H1 (cell line): Measurements from ENCODE around the gene TXNRD2. TPM values are rescaled to one million over a fixed set of nuclear protein-coding genes. Genes with fewer than 3 reads are reported as not detected.

Source experiments
- CTCF ChIA-PET: fragments of 300-600 bp; sonication (Branson Sonifier 250); formaldehyde crosslinking; loops from one replicate; lab custom pipeline; 2021; ENCODE audit not compliant: partially characterized antibody; lab: Charles Lee
- POLR2A ChIA-PET: fragments of 300-600 bp; sonication (Branson Sonifier 250); formaldehyde crosslinking; loops from one replicate; lab custom pipeline; 2021; ENCODE audit warnings: inconsistent platforms; ENCODE audit not compliant: partially characterized antibody; lab: Charles Lee
- DNase-seq, 2 experiments: peaks; one replicate each; pipeline versions ENCODE4 v3.0.0 to v3.0.0-alpha.2; 2010 to 2022; ENCODE audit warnings: low spot score in 2 of 2, low read depth in 1 of 2, mixed read lengths in 1 of 2
- FAIRE-seq: peaks from 2 replicates; lab custom pipeline; 2011; peaks lifted over from hg19 to GRCh38; lab: Jason Lieb, UNC
- H2AFZ ChIP-seq: 2 replicates; pipeline ENCODE4 v1.8.1; 2012; ENCODE audit warnings: low read length, inconsistent platforms
- H2AK5ac ChIP-seq: 2 replicates; pipeline ENCODE4 v1.6.1; 2013; ENCODE audit warnings: low read depth, low read length
- H2BK120ac ChIP-seq: replicated peaks from 2 replicates; pipeline ENCODE3; 2013; ENCODE audit warnings: low read depth, low read length, inconsistent platforms
- H2BK12ac ChIP-seq: 2 replicates; pipeline ENCODE4 v1.6.1; 2013; ENCODE audit warnings: low read depth, low read length
- H2BK15ac ChIP-seq: 2 replicates; pipeline ENCODE4 v1.6.1; 2013; ENCODE audit warnings: low read length
- H2BK20ac ChIP-seq: 2 replicates; pipeline ENCODE4 v1.6.1; 2013; ENCODE audit warnings: low read length
- H2BK5ac ChIP-seq: 2 replicates; pipeline ENCODE4 v1.6.1; 2013; ENCODE audit warnings: low read depth, low read length
- H3K14ac ChIP-seq: 2 replicates; pipeline ENCODE4 v1.6.1; 2013; ENCODE audit warnings: inconsistent platforms; ENCODE audit not compliant: insufficient read length
- H3K18ac ChIP-seq: 2 replicates; pipeline ENCODE4 v1.6.1; 2013; ENCODE audit warnings: low read length; ENCODE audit errors: extremely low read depth
- H3K23ac ChIP-seq: 2 replicates; pipeline ENCODE4 v1.6.1; 2013; ENCODE audit warnings: inconsistent platforms; ENCODE audit not compliant: insufficient read length
- H3K23me2 ChIP-seq: 2 replicates; pipeline ENCODE4 v1.6.1; 2013; ENCODE audit warnings: low read depth, low read length
- H3K27ac ChIP-seq: 2 replicates; pipeline ENCODE4 v1.6.1; 2011; ENCODE audit warnings: low read depth, low read length, inconsistent platforms
- H3K27me3 ChIP-seq, 4 experiments: replicated peaks in 1 of 4; 1 replicate in 1 of 4; 2 replicates in 3 of 4; pipeline versions ENCODE4 v1.6.1 to v1.8.1; 2011 to 2013; ENCODE audit warnings: low read length in 3 of 4, mild to moderate bottlenecking in 3 of 4, inconsistent platforms in 2 of 4, mixed read lengths in 2 of 4, moderate library complexity in 1 of 4; ENCODE audit not compliant: control insufficient read depth in 3 of 4, insufficient read depth in 3 of 4; ENCODE audit errors: extremely low read depth in 1 of 4
- H3K36me3 ChIP-seq, 4 experiments: 2 replicates each; pipeline versions ENCODE4 v1.6.1 to v1.8.1; 2011 to 2013; ENCODE audit warnings: mild to moderate bottlenecking in 4 of 4, low read length in 3 of 4, moderate library complexity in 2 of 4, control low read depth in 1 of 4, inconsistent platforms in 1 of 4; ENCODE audit not compliant: insufficient read depth in 4 of 4, control insufficient read depth in 2 of 4
- H3K4ac ChIP-seq: replicated peaks from 2 replicates; pipeline ENCODE3; 2013; ENCODE audit warnings: low read length, low read depth, mixed read lengths, inconsistent platforms; ENCODE audit not compliant: insufficient read length
- H3K4me1 ChIP-seq, 4 experiments: replicated peaks in 1 of 4; 1 replicate in 1 of 4; 2 replicates in 3 of 4; pipeline versions ENCODE4 v1.6.1 to v1.8.1; 2011 to 2013; ENCODE audit warnings: low read length in 3 of 4, inconsistent platforms in 2 of 4, mixed read lengths in 1 of 4; ENCODE audit not compliant: insufficient read depth in 4 of 4, control insufficient read depth in 3 of 4
- H3K4me2 ChIP-seq, 2 experiments: 2 replicates each; pipeline versions ENCODE4 v1.6.1 to v1.8.1; 2011 to 2013; ENCODE audit warnings: low read depth in 2 of 2, low read length in 2 of 2, control low read depth in 1 of 2, inconsistent platforms in 1 of 2, mild to moderate bottlenecking in 1 of 2; ENCODE audit not compliant: insufficient read depth in 1 of 2
- H3K4me3 ChIP-seq, 4 experiments: fragments of 200-600, 300-600 bp in 1 of 4; sonication (generic), shearing (Covaris generic), sonication (Bioruptor Twin) in 1 of 4; 2 replicates each; pipeline versions ENCODE4 v1.5.1 to v1.8.1; 2011 to 2016; ENCODE audit warnings: low read length in 4 of 4, low read depth in 3 of 4, control low read depth in 2 of 4, inconsistent platforms in 2 of 4, mild to moderate bottlenecking in 2 of 4, mixed read lengths in 1 of 4, moderate library complexity in 1 of 4; ENCODE audit not compliant: insufficient read depth in 2 of 4; ENCODE audit errors: extremely low read depth in 1 of 4
- H3K56ac ChIP-seq: replicated peaks from 2 replicates; pipeline ENCODE3; 2013; ENCODE audit warnings: low read depth, mild to moderate bottlenecking, mixed read lengths, low read length, inconsistent platforms; ENCODE audit not compliant: insufficient read length
- H3K79me1 ChIP-seq: 2 replicates; pipeline ENCODE4 v1.6.1; 2013; ENCODE audit warnings: low read depth, low read length, control low read depth
- H3K79me2 ChIP-seq, 2 experiments: 2 replicates each; pipeline versions ENCODE4 v1.6.1 to v1.8.1; 2012 to 2013; ENCODE audit warnings: low read length in 2 of 2, mild to moderate bottlenecking in 2 of 2, inconsistent platforms in 1 of 2; ENCODE audit not compliant: insufficient read depth in 2 of 2, control insufficient read depth in 1 of 2
- H3K9ac ChIP-seq, 4 experiments: replicated peaks in 1 of 4; 1 replicate in 1 of 4; 2 replicates in 3 of 4; pipeline versions ENCODE4 v1.6.1 to v1.8.1; 2011 to 2013; ENCODE audit warnings: low read depth in 3 of 4, low read length in 3 of 4, control low read depth in 2 of 4, mild to moderate bottlenecking in 2 of 4, moderate library complexity in 2 of 4, inconsistent platforms in 1 of 4; ENCODE audit errors: extremely low read depth in 1 of 4
- H3K9me3 ChIP-seq, 2 experiments: 2 replicates each; pipeline versions ENCODE4 v1.6.1 to v1.8.1; 2012 to 2013; ENCODE audit warnings: mild to moderate bottlenecking in 2 of 2, moderate library complexity in 2 of 2, control low read depth in 1 of 2, inconsistent platforms in 1 of 2, low read depth in 1 of 2, low read length in 1 of 2, mixed read lengths in 1 of 2; ENCODE audit not compliant: insufficient read depth in 2 of 2
- H4K20me1 ChIP-seq, 2 experiments: replicated peaks in 1 of 2; 2 replicates each; pipeline versions ENCODE3 to v1.8.1; 2011 to 2013; ENCODE audit warnings: inconsistent platforms in 2 of 2, low read length in 2 of 2, mild to moderate bottlenecking in 1 of 2; ENCODE audit not compliant: insufficient read depth in 2 of 2, control insufficient read depth in 1 of 2
- H4K5ac ChIP-seq: 2 replicates; pipeline ENCODE4 v1.6.1; 2013; ENCODE audit warnings: low read length, low read depth, mixed read lengths, inconsistent platforms; ENCODE audit not compliant: insufficient read length
- H4K8ac ChIP-seq: 2 replicates; pipeline ENCODE4 v1.8.0; 2013; ENCODE audit warnings: mild to moderate bottlenecking, moderate library complexity, low read length, inconsistent platforms; ENCODE audit not compliant: insufficient read depth; ENCODE audit errors: extremely low read depth
- H4K91ac ChIP-seq: replicated peaks from 2 replicates; pipeline ENCODE3; 2013; ENCODE audit warnings: low read length, mixed read lengths, inconsistent platforms; ENCODE audit not compliant: insufficient read length
- ATF3 ChIP-seq: IDR thresholded peaks from 2 replicates; pipeline ENCODE4 v1.6.1; 2011; ENCODE audit warnings: low read depth, mild to moderate bottlenecking, low read length; ENCODE audit not compliant: insufficient read depth
- BCL11A ChIP-seq, 2 experiments: IDR thresholded peaks; one replicate each; pipeline ENCODE4 v1.6.1; 2011; ENCODE audit warnings: low read depth in 2 of 2, low read length in 2 of 2, mild to moderate bottlenecking in 2 of 2
- CBX5 ChIP-seq: fragments of 300-800, 300-1000 bp; sonication (generic); IDR thresholded peaks from 2 replicates; pipeline ENCODE4 v1.7.1; 2016; ENCODE audit warnings: antibody characterized with exemption, low read length, low read depth
- CEBPB ChIP-seq: IDR thresholded peaks from 2 replicates; pipeline ENCODE4 v1.6.1; 2012; ENCODE audit warnings: low read depth, low read length
- CTBP2 ChIP-seq: IDR thresholded peaks from 2 replicates; pipeline ENCODE4 v1.7.0; 2011; ENCODE audit warnings: borderline replicate concordance, mild to moderate bottlenecking, moderate library complexity, mixed read lengths, low read length; ENCODE audit not compliant: insufficient read depth, insufficient read length
- KDM1A ChIP-seq: fragments of 200-600, 300-600 bp; sonication (generic); IDR thresholded peaks from 2 replicates; pipeline ENCODE4 v1.7.1; 2016; ENCODE audit warnings: mild to moderate bottlenecking, low read length, borderline replicate concordance
- POLR2A ChIP-seq, 2 experiments: IDR thresholded peaks; 1 replicate in 1 of 2; 2 replicates in 1 of 2; pipeline ENCODE4 v1.6.1; 2011; ENCODE audit warnings: low read depth in 2 of 2, low read length in 2 of 2, mild to moderate bottlenecking in 2 of 2; ENCODE audit errors: control extremely low read depth in 1 of 2
- RAD21 ChIP-seq, 2 experiments: IDR thresholded peaks in 1 of 2; conservative IDR thresholded peaks in 1 of 2; 2 replicates each; pipeline ENCODE4 v1.6.1; 2011; ENCODE audit warnings: low read depth in 2 of 2, low read length in 2 of 2, improper control_type of control experiment in 1 of 2, inconsistent platforms in 1 of 2, mild to moderate bottlenecking in 1 of 2, moderate library complexity in 1 of 2
- SIN3A ChIP-seq, 2 experiments: IDR thresholded peaks in 1 of 2; conservative IDR thresholded peaks in 1 of 2; 2 replicates each; pipeline ENCODE4 v1.6.1; 2011 to 2012; ENCODE audit warnings: low read length in 2 of 2, improper control_type of control experiment in 1 of 2, low read depth in 1 of 2, mild to moderate bottlenecking in 1 of 2
- SP2 ChIP-seq: IDR thresholded peaks from 2 replicates; pipeline ENCODE4 v1.6.1; 2012; ENCODE audit warnings: mild to moderate bottlenecking, low read length, inconsistent platforms
- USF2 ChIP-seq: IDR thresholded peaks from 2 replicates; pipeline ENCODE4 v1.6.1; 2011; ENCODE audit warnings: low read length, improper control_type of control experiment
- WGBS, 2 experiments: shearing (Covaris generic) in 1 of 2; methylation state at CpG; one replicate each; pipeline versions ENCODE4 v1.1.6 to v1.1.7; 2013 to 2015; ENCODE audit warnings: low lambda C conversion rate in 2 of 2, mixed read lengths in 2 of 2, inconsistent platforms in 1 of 2, low coverage in 1 of 2, missing lambda C conversion rate in 1 of 2; ENCODE audit not compliant: insufficient replicate concordance in 2 of 2, insufficient coverage in 1 of 2, insufficient read length in 1 of 2; ENCODE audit errors: extremely low coverage in 1 of 2, missing lambda C conversion rate in 1 of 2; 5-methylcytosine and 5-hydroxymethylcytosine counted together
- polyA plus RNA-seq, 7 experiments: library from polyadenylated mRNA; depleted of rRNA in 3 of 7; stranded (reverse) in 5 of 7; unstranded in 2 of 7; fragments of >200 nt in 5 of 7; fragments of 200-250 nt in 2 of 7; gene quantifications; 1 replicate in 5 of 7; 2 replicates in 1 of 7; 4 replicates in 1 of 7; pipeline versions ENCODE4 v1.2.1 to v1.2.3, GENCODE V29; 2011 to 2013; ENCODE audit warnings: missing spikeins in 2 of 7, mixed read lengths in 2 of 7
- total RNA-seq: library from RNA; stranded (reverse); fragmentation: NEBNext Ultra II Directional; extraction: Animal tissue kit (Norgen Biotek cat#: 25700); gene quantifications from 2 replicates; pipeline ENCODE4 v1.2.1, GENCODE V29; 2021

Gene TXNRD2
- total and polyA plus RNA-seq, 2 of the 8 experiments (the other 6 are each of a cell fraction or from before 2014, with no cell fraction given), result 14.8 to 21.9 TPM

GRCh38 chr22:19913337-19913936, 28.2 kb downstream of the TXNRD2 start:
- H3K9ac ChIP-seq, result no peak overlapping the region
- H3K18ac ChIP-seq, result no peak overlapping the region
- no peaks in the 10 kb centered on the region for H3K9me3 ChIP-seq
- no peak overlapping the region for H4K5ac ChIP-seq
- DNase-seq, result no peak
- no peaks in the 10 kb centered on the region for H3K27me3 ChIP-seq
- H3K56ac ChIP-seq, result no peak overlapping the region
- no peak overlapping the region for H3K4me2 ChIP-seq
- no peak overlapping the region for H3K14ac ChIP-seq
- 92% methylated on average over 6 of the region's 6 CpGs; no CpG with 5 or more reads in 1 of the 2 experiments for WGBS, 2 experiments
- no peak for FAIRE-seq
- no peak overlapping the region for H2AK5ac ChIP-seq
- ChIA-PET CTCF (interaction anchor here (0.7 to 10.9 kb wide), 37 partner anchors 8 to 234 kb away, joined by 3 to 145 read pairs (median 5); partner anchors contain the start of genes COMT, GNB1L, RTL10 and TXNRD2), POLR2A (no interaction called here)
- H4K8ac ChIP-seq, result no peak overlapping the region
- H2BK12ac ChIP-seq, result no peak overlapping the region
- H2BK15ac ChIP-seq, result no peak overlapping the region
- H3K23ac ChIP-seq, result no peak overlapping the region
- no peak overlapping the region for H2AFZ ChIP-seq
- H3K79me2 ChIP-seq, result no peaks in the 10 kb centered on the region
- H3K4me3 ChIP-seq, result no peak overlapping the region
- H3K27ac ChIP-seq, result no peak overlapping the region
- H4K91ac ChIP-seq, result no peak overlapping the region
- H2BK120ac ChIP-seq, result no peak overlapping the region
- H3K36me3 ChIP-seq, result no peaks in the 10 kb centered on the region
- no peak overlapping the region for H2BK5ac ChIP-seq
- no peaks in the 10 kb centered on the region; a peak in 2 of 7 replicates for H3K4me1 ChIP-seq
- no peaks in the 10 kb centered on the region; the same call in 1 of the 2 replicates for H3K79me1 ChIP-seq
- H4K20me1 ChIP-seq, result peaks cover 0 to 7% of the 10 kb centered on the region in 2 experiments
- H3K23me2 ChIP-seq, result peaks cover 6% of the 10 kb centered on the region; the same call in 1 of the 2 replicates
- no peak overlapping the region for H2BK20ac ChIP-seq
- no peak overlapping the region for H3K4ac ChIP-seq
- TF ChIP-seq USF2 (no peak), KDM1A (no peak), CTBP2 (no peak), ATF3 (no peak), SIN3A (conservative IDR thresholded peaks at IDR 0.05 in 1 of 2, IDR thresholded peaks at IDR 0.05 in 1 of 2; ENCODE audit: low read depth in 1 of 2, low read length in 2 of 2) (no peak), POLR2A (IDR thresholded peaks at IDR 0.05; ENCODE audit: control extremely low read depth in 1 of 2, low read depth in 2 of 2, low read length in 2 of 2) (no peak), BCL11A (IDR thresholded peaks at IDR 0.05; ENCODE audit: low read depth in 2 of 2, low read length in 2 of 2) (no peak), CEBPB (no peak), RAD21 (IDR thresholded peaks at IDR 0.05 in 1 of 2, conservative IDR thresholded peaks at IDR 0.05 in 1 of 2; ENCODE audit: low read depth in 2 of 2, low read length in 2 of 2) (no peak), CBX5 (no peak), SP2 (no peak)
